ENCODE results near the gene C6orf163.
A peak's percentile ranks its signal among the peaks of the same experiment; 100 is the strongest.

Gene C6orf163

DNA sequence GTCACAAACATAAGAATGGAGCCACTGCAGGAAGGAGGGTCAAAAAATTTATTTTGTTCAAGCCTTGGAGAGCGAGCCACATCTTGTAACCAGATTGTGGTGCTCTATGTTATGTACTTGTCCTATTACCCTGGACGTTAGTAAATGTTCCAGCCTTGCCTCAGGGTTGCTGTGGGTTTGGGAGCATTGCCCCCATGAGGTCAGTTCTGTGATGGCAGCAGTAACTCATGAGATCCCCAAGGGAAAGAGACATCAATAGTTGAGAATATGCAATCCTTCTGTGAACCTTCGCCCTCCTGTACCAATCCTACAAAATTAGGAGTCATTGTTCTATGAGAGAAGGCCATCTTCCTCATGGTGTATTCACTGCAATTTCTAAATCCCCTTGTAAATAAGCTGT, 46.7 kb downstream of the C6orf163 start:
- no peak overlapping the region for H3K4me3 ChIP-seq (ENCODE audit: low read length)
- no peak overlapping the region for H3K9ac ChIP-seq (ENCODE audit: low read length)
- H3K9me3 ChIP-seq (ENCODE audit: control insufficient read depth, low read length) = no peaks in the 10 kb centered on the region
- no peaks in the 10 kb centered on the region for H3K36me3 ChIP-seq (ENCODE audit: control insufficient read depth, insufficient read depth, low read length, severe bottlenecking)
- no peaks in the 10 kb centered on the region for H3K27me3 ChIP-seq (replicated peaks; ENCODE audit: control insufficient read depth, insufficient read depth, low read length)
- DNase-seq (ENCODE audit: low read depth) = peak; percentile 39
- no peaks in the 10 kb centered on the region for H3K4me1 ChIP-seq (ENCODE audit: control insufficient read depth, insufficient read depth, low read length)

DNA sequence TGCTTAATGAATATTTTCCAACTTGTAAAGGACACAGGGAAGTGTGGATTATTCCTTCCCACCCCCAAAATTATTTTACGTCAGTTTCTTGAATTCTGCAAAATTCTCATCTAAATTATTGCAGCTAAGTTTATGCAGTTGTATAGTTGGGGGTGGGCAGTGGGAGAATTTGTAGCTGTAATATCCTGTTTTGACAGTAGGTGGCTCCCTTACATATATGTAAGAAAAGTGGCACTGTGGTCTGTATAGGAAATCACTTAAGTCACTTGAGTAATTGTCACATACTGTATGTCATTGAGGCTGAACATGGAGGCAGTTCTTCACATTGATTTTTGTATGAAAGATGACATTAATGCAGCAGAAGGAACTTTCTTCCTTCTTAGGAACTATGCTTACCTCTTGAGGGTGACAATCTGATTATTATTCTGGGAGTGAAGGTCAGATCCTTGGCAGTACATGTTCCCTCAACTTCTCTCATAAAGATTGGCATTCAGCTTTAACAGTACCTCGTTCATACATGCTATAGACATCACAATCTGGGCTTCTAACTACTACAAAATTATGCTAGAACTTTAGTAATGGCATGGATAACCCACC, 48.5 kb downstream of the C6orf163 start:
- Histone ChIP-seq H3K9me3 (ENCODE audit: control insufficient read depth, low read length) (no peaks in the 10 kb centered on the region), H3K9ac (ENCODE audit: low read length) (no peak overlapping the region), H3K36me3 (ENCODE audit: control insufficient read depth, insufficient read depth, low read length, severe bottlenecking) (no peaks in the 10 kb centered on the region), H3K4me3 (ENCODE audit: low read length) (no peak overlapping the region), H3K4me1 (ENCODE audit: control insufficient read depth, insufficient read depth, low read length) (no peaks in the 10 kb centered on the region), H3K27me3 (replicated peaks; ENCODE audit: control insufficient read depth, insufficient read depth, low read length) (no peaks in the 10 kb centered on the region)
- DNase-seq (ENCODE audit: low read depth) = peak; percentile 90

DNA sequence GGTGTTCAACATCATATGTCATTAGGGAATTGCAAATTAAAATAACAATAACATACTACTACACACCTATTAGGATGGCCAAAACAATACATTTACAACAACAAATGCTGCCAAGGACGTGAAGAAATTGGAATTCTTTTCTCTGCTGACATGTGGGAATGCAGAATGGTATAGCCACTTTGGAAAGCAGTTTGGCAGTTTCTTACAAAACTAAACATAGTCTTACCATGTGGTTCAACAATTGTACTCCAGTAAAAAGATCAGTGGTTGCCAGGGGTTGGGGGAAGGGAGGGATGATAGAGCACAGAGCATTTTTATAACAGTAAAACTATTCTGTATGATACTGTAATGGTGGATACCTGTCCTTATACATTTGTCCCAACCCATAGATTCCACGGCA, 50.8 kb downstream of the C6orf163 start:
- Histone ChIP-seq H3K4me1 (ENCODE audit: control insufficient read depth, insufficient read depth, low read length) (no peaks in the 10 kb centered on the region), H3K36me3 (ENCODE audit: control insufficient read depth, insufficient read depth, low read length, severe bottlenecking) (no peaks in the 10 kb centered on the region), H3K4me3 (ENCODE audit: low read length) (no peak overlapping the region), H3K9ac (ENCODE audit: low read length) (no peak overlapping the region), H3K27me3 (replicated peaks; ENCODE audit: control insufficient read depth, insufficient read depth, low read length) (no peaks in the 10 kb centered on the region), H3K9me3 (ENCODE audit: control insufficient read depth, low read length) (no peaks in the 10 kb centered on the region)
- no peak for DNase-seq (ENCODE audit: low read depth)

GRCh38 chr6:87396595-87397392, 52.2 kb downstream of the C6orf163 start:
- no peaks in the 10 kb centered on the region for H3K27me3 ChIP-seq (replicated peaks; ENCODE audit: control insufficient read depth, insufficient read depth, low read length)
- no peak overlapping the region for H3K4me3 ChIP-seq (ENCODE audit: low read length)
- H3K9me3 ChIP-seq (ENCODE audit: control insufficient read depth, low read length) = no peaks in the 10 kb centered on the region
- H3K4me1 ChIP-seq (ENCODE audit: control insufficient read depth, insufficient read depth, low read length) = no peaks in the 10 kb centered on the region
- H3K9ac ChIP-seq (ENCODE audit: low read length) = no peak overlapping the region
- H3K36me3 ChIP-seq (ENCODE audit: control insufficient read depth, insufficient read depth, low read length, severe bottlenecking) = no peaks in the 10 kb centered on the region
- no peak for DNase-seq (ENCODE audit: low read depth)

DNA sequence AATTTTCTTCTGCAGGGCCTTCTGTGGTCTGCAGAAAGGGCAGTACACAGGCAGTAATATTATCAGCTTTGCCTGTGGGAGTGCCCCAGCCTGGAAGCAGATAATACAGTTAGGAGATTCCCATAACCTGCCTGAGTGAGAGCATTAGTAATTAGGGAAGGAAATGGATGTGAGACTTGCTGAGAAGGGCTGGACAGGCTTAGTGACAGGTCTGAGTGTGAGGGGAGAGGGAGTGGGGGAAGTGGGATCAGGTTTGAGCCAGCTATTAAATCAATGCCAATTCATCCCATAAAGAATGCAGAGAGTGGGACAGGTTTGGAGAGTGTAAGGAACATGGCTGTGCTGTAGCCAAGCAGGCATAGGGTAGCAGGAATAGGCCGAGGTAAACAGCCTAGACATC, 53.0 kb downstream of the C6orf163 start:
- no peak overlapping the region for H3K4me3 ChIP-seq (ENCODE audit: low read length)
- H3K27me3 ChIP-seq (replicated peaks; ENCODE audit: control insufficient read depth, insufficient read depth, low read length) = no peaks in the 10 kb centered on the region
- no peaks in the 10 kb centered on the region for H3K4me1 ChIP-seq (ENCODE audit: control insufficient read depth, insufficient read depth, low read length)
- no peak for DNase-seq (ENCODE audit: low read depth)
- H3K9ac ChIP-seq (ENCODE audit: low read length) = no peak overlapping the region
- H3K36me3 ChIP-seq (ENCODE audit: control insufficient read depth, insufficient read depth, low read length, severe bottlenecking) = no peaks in the 10 kb centered on the region
- no peaks in the 10 kb centered on the region for H3K9me3 ChIP-seq (ENCODE audit: control insufficient read depth, low read length)

DNA sequence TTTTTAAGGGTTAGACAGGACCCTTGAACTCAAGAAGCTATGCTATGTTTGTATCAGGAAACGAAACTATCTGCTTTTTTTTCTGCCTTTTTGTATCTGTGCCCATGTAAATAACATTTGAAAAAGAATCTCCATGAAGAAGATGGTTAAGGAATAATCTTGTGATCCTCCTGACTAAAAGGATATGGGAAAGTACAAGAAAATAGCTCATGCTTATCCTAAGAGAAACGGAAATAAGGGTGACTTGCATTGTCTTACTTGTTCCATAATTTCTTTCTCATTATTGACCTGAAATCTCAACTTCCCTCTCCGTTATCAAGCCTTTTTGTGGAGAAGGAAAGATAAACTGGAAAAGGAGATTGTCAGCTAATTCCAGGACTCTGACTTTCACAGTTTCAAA, 57.2 kb downstream of the C6orf163 start:
- H3K4me1 ChIP-seq (ENCODE audit: control insufficient read depth, insufficient read depth, low read length) = no peaks in the 10 kb centered on the region
- no peaks in the 10 kb centered on the region for H3K27me3 ChIP-seq (replicated peaks; ENCODE audit: control insufficient read depth, insufficient read depth, low read length)
- no peak overlapping the region for H3K4me3 ChIP-seq (ENCODE audit: low read length)
- no peak overlapping the region for H3K9ac ChIP-seq (ENCODE audit: low read length)
- H3K36me3 ChIP-seq (ENCODE audit: control insufficient read depth, insufficient read depth, low read length, severe bottlenecking) = no peaks in the 10 kb centered on the region
- no peaks in the 10 kb centered on the region for H3K9me3 ChIP-seq (ENCODE audit: control insufficient read depth, low read length)
- no peak for DNase-seq (ENCODE audit: low read depth)

- Histone ChIP-seq H3K9ac (ENCODE audit: low read length) (peak overlapping the region; percentile 79), H3K36me3 (ENCODE audit: control insufficient read depth, insufficient read depth, low read length, severe bottlenecking) (no peaks in the 10 kb centered on the region), H3K27me3 (replicated peaks; ENCODE audit: control insufficient read depth, insufficient read depth, low read length) (no peaks in the 10 kb centered on the region), H3K4me1 (ENCODE audit: control insufficient read depth, insufficient read depth, low read length) (no peaks in the 10 kb centered on the region), H3K9me3 (ENCODE audit: control insufficient read depth, low read length) (no peaks in the 10 kb centered on the region), H3K4me3 (ENCODE audit: low read length) (peak overlapping the region; percentile 97)
- DNase-seq (ENCODE audit: low read depth) = peak; percentile 79
These were observed 62.9 kb downstream of the C6orf163 start for GRCh38 chr6:87407561-87407900.

- Histone ChIP-seq H3K27me3 (replicated peaks; ENCODE audit: control insufficient read depth, insufficient read depth, low read length) (no peaks in the 10 kb centered on the region), H3K4me1 (ENCODE audit: control insufficient read depth, insufficient read depth, low read length) (no peaks in the 10 kb centered on the region), H3K36me3 (ENCODE audit: control insufficient read depth, insufficient read depth, low read length, severe bottlenecking) (no peaks in the 10 kb centered on the region), H3K9ac (ENCODE audit: low read length) (peak within 1 kb of the TSS; percentile 90), H3K9me3 (ENCODE audit: control insufficient read depth, low read length) (no peaks in the 10 kb centered on the region), H3K4me3 (ENCODE audit: low read length) (peak within 1 kb of the TSS; percentile 97)
- peak; percentile 91 for DNase-seq (ENCODE audit: low read depth)
These were observed 63.5 kb downstream of the C6orf163 start, which contains the start of gene CFAP206 for GRCh38 chr6:87407901-87408720. CFAP206 (plus strand) TSS chr6:87407972; CDS start chr6:87409840, 1,868 bp downstream.

DNA sequence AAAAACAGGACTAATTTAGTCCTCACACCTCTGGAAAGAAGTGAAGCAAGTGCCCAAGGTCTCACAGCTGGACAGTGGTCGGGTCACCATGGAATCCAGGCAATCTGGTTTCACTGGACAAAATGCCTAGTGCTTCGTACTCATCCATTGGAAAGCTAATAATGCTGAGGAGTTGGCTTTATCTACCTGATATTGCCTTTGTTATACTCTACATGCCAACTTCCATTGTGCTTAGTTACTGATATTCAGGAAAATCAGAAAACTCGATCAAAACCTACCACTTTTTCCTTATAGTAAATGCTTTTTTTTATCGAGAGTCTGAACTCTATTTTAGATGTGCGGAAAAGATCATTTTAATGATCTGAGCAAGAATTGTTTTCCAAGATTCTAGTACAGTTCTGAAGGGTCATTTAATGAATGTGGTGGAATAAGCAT, 64.1 kb downstream of the C6orf163 start:
- no peaks in the 10 kb centered on the region for H3K27me3 ChIP-seq (replicated peaks; ENCODE audit: control insufficient read depth, insufficient read depth, low read length)
- H3K9ac ChIP-seq (ENCODE audit: low read length) = peak overlapping the region; percentile 90
- peak overlapping the region; percentile 97 for H3K4me3 ChIP-seq (ENCODE audit: low read length)
- no peak for DNase-seq (ENCODE audit: low read depth)
- no peaks in the 10 kb centered on the region for H3K9me3 ChIP-seq (ENCODE audit: control insufficient read depth, low read length)
- no peaks in the 10 kb centered on the region for H3K4me1 ChIP-seq (ENCODE audit: control insufficient read depth, insufficient read depth, low read length)
- no peaks in the 10 kb centered on the region for H3K36me3 ChIP-seq (ENCODE audit: control insufficient read depth, insufficient read depth, low read length, severe bottlenecking)
